Astrocyte (in vitro differentiated cells and primary cell): ENCODE data around the gene GSG1L. TPM values are rescaled to one million over a fixed set of nuclear protein-coding genes. Genes with fewer than 3 reads are reported as not detected.

Source experiments
- DNase-seq: peaks from one replicate; pipeline ENCODE4 v3.0.0-alpha.2; 2010; ENCODE audit warnings: low read depth
- FAIRE-seq: peaks from 2 replicates; lab custom pipeline; 2011; peaks lifted over from hg19 to GRCh38; lab: Jason Lieb, UNC
- H2AFZ ChIP-seq: 2 replicates; pipeline ENCODE4 v1.6.0; 2012; ENCODE audit warnings: low read depth, low read length, inconsistent platforms
- H3K27ac ChIP-seq: 2 replicates; pipeline ENCODE4 v1.5.1; 2011; ENCODE audit warnings: low read depth, low read length, inconsistent platforms
- H3K27me3 ChIP-seq: 2 replicates; pipeline ENCODE4 v1.6.0; 2011; ENCODE audit warnings: low read length, inconsistent platforms; ENCODE audit not compliant: insufficient read depth
- H3K36me3 ChIP-seq: 2 replicates; pipeline ENCODE4 v1.5.1; 2011; ENCODE audit warnings: low read length, inconsistent platforms; ENCODE audit not compliant: insufficient read depth
- H3K4me1 ChIP-seq: 2 replicates; pipeline ENCODE4 v1.5.1; 2011; ENCODE audit warnings: low read length, inconsistent platforms; ENCODE audit not compliant: insufficient read depth
- H3K4me2 ChIP-seq: 2 replicates; pipeline ENCODE4 v1.6.0; 2012; ENCODE audit warnings: low read length, inconsistent platforms
- H3K4me3 ChIP-seq: 2 replicates; pipeline ENCODE4 v1.5.1; 2011; ENCODE audit warnings: low read depth, mild to moderate bottlenecking, low read length, inconsistent platforms; ENCODE audit not compliant: insufficient read depth
- H3K79me2 ChIP-seq: 2 replicates; pipeline ENCODE4 v1.6.0; 2012; ENCODE audit warnings: mild to moderate bottlenecking, low read length, inconsistent platforms; ENCODE audit not compliant: insufficient read depth
- H3K9ac ChIP-seq: 2 replicates; pipeline ENCODE4 v1.6.0; 2012; ENCODE audit warnings: mild to moderate bottlenecking, low read length, inconsistent platforms
- H3K9me3 ChIP-seq: 2 replicates; pipeline ENCODE4 v1.5.1; 2012; ENCODE audit warnings: low read depth, mild to moderate bottlenecking, low read length, inconsistent platforms; ENCODE audit not compliant: insufficient read depth
- H4K20me1 ChIP-seq: 2 replicates; pipeline ENCODE4 v1.6.0; 2012; ENCODE audit warnings: low read length, inconsistent platforms; ENCODE audit not compliant: insufficient read depth
- H3K27ac Mint-ChIP-seq: one replicate; pipeline ENCODE4 v1.8.0; 2021; ENCODE audit warnings: mild to moderate bottlenecking, mixed read lengths; ENCODE audit not compliant: unreplicated experiment
- H3K27me3 Mint-ChIP-seq: one replicate; pipeline ENCODE4 v1.8.0; 2021; ENCODE audit warnings: low read depth, mixed read lengths; ENCODE audit not compliant: unreplicated experiment
- H3K36me3 Mint-ChIP-seq: one replicate; pipeline ENCODE4 v1.8.0; 2021; ENCODE audit warnings: low read depth, mixed read lengths; ENCODE audit not compliant: unreplicated experiment
- H3K4me1 Mint-ChIP-seq: one replicate; pipeline ENCODE4 v1.8.0; 2021; ENCODE audit warnings: low read depth, mixed read lengths; ENCODE audit not compliant: unreplicated experiment
- H3K4me3 Mint-ChIP-seq: one replicate; pipeline ENCODE4 v1.8.0; 2021; ENCODE audit warnings: mild to moderate bottlenecking, moderate library complexity, mixed read lengths; ENCODE audit not compliant: unreplicated experiment
- H3K9me3 Mint-ChIP-seq: one replicate; pipeline ENCODE4 v1.8.0; 2021; ENCODE audit warnings: mild to moderate bottlenecking, mixed read lengths; ENCODE audit not compliant: unreplicated experiment
- CTCF ChIP-seq: IDR thresholded peaks from 2 replicates; pipeline ENCODE4 v1.5.1; 2011; ENCODE audit warnings: low read depth, mild to moderate bottlenecking, inconsistent platforms, low read length, moderate library complexity; ENCODE audit not compliant: insufficient read depth
- EZH2 ChIP-seq: IDR thresholded peaks from 2 replicates; pipeline ENCODE4 v1.6.1; 2012; ENCODE audit warnings: mild to moderate bottlenecking, low read length, inconsistent platforms; ENCODE audit not compliant: insufficient read depth
- total RNA-seq: library from RNA; stranded (reverse); gene quantifications from 2 replicates; pipeline ENCODE4 v1.2.1, GENCODE V29; 2021

The GSG1L gene
- total RNA-seq, 1 donor from 2014 or later = not detected

- no peak overlapping the region for H3K9ac ChIP-seq
- H3K9me3 ChIP-seq = no peaks in the 10 kb centered on the region
- DNase-seq (no peak), FAIRE-seq (no peak)
- TF ChIP-seq EZH2 (no peak), CTCF (no peak)
- no peaks in the 10 kb centered on the region for H3K79me2 ChIP-seq
- no peaks in the 10 kb centered on the region for H4K20me1 ChIP-seq
- Mint-ChIP-seq H3K4me3 (no peak overlapping the region), H3K27me3 (peaks cover 34% of the 10 kb centered on the region), H3K4me1 (peaks cover 3% of the 10 kb centered on the region), H3K9me3 (no peaks in the 10 kb centered on the region), H3K36me3 (no peaks in the 10 kb centered on the region), H3K27ac (no peak overlapping the region)
- H3K27me3 ChIP-seq = no peaks in the 10 kb centered on the region
- no peaks in the 10 kb centered on the region for H3K4me1 ChIP-seq
- H3K4me3 ChIP-seq = no peak overlapping the region
- H2AFZ ChIP-seq = no peak overlapping the region
- no peak overlapping the region for H3K27ac ChIP-seq
- H3K4me2 ChIP-seq = no peak overlapping the region
- no peaks in the 10 kb centered on the region for H3K36me3 ChIP-seq
Measured at GRCh38 chr16:27790546-27791403, 272.7 kb downstream of the GSG1L start.

DNA sequence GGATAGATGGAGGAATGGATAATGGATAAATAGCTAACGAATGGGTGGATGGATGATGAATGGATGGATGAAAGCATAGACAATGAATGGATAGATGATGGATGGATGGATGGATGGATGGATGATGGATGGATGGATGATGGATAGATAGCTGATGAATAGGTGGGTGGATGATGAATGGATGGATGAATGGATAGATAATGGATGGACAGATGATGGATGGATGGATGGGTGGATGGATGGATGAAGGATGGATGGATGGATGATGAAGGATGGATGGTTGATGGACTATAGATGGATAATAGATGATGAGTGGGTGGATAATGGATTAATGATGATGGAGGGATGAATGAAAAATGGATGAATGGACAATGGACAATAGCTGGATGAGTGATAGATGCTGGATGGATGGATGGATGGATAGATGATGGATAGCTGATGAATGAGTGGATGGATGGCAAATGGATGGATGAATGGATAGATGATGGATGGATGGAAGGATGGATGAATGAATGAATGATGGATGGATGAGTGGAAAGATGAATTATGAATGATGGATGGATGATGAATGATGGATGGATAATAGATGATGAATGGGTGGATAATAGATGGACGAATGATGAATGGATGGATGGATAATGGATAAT, 273.8 kb downstream of the GSG1L start:
- peaks cover 26% of the 10 kb centered on the region for H3K27me3 Mint-ChIP-seq
- H3K4me3 ChIP-seq = no peak overlapping the region
- H3K36me3 ChIP-seq = no peaks in the 10 kb centered on the region
- no peak for FAIRE-seq
- no peaks in the 10 kb centered on the region for H3K9me3 ChIP-seq
- H3K4me1 Mint-ChIP-seq = peaks cover 3% of the 10 kb centered on the region
- H3K9me3 Mint-ChIP-seq = no peaks in the 10 kb centered on the region
- H3K9ac ChIP-seq = no peak overlapping the region
- no peak for DNase-seq
- H3K27ac ChIP-seq = no peak overlapping the region
- H2AFZ ChIP-seq = no peak overlapping the region
- H3K27me3 ChIP-seq = no peaks in the 10 kb centered on the region
- H3K4me1 ChIP-seq = no peaks in the 10 kb centered on the region
- H3K79me2 ChIP-seq = no peaks in the 10 kb centered on the region
- no peaks in the 10 kb centered on the region for H3K36me3 Mint-ChIP-seq
- no peaks in the 10 kb centered on the region for H4K20me1 ChIP-seq
- no peak overlapping the region for H3K4me2 ChIP-seq
- TF ChIP-seq EZH2 = no peak
- H3K4me3 Mint-ChIP-seq = no peak overlapping the region
- no peak overlapping the region for H3K27ac Mint-ChIP-seq

DNA sequence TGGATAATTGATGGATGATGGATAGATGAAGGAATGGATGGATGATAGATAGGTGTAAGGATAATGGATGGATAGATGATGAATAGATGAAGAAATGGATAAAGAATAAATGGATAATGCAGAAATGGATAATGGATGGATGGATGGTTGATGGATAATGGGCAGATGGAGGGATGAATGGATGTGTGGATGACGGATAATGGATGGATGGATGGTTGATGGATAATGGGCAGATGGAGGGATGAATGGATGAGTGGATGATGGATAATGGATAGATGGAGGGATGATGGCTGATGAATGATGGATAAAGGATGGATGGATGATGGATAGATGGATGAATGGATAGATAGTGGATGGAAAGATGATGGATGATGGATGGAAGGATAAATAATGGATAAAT, 274.4 kb downstream of the GSG1L start:
- H3K4me1 Mint-ChIP-seq = peaks cover 3% of the 10 kb centered on the region
- FAIRE-seq = no peak
- Histone ChIP-seq H3K4me3 (no peak overlapping the region), H3K9ac (no peak overlapping the region), H3K9me3 (no peaks in the 10 kb centered on the region), H3K79me2 (no peaks in the 10 kb centered on the region), H3K36me3 (no peaks in the 10 kb centered on the region), H2AFZ (no peak overlapping the region), H3K27ac (no peak overlapping the region), H3K27me3 (no peaks in the 10 kb centered on the region), H4K20me1 (no peaks in the 10 kb centered on the region), H3K4me1 (no peaks in the 10 kb centered on the region), H3K4me2 (no peak overlapping the region)
- no peak overlapping the region for H3K27ac Mint-ChIP-seq
- no peak for DNase-seq
- H3K27me3 Mint-ChIP-seq = peaks cover 22% of the 10 kb centered on the region
- TF ChIP-seq CTCF = no peak
- no peak for TF ChIP-seq EZH2
- no peaks in the 10 kb centered on the region for H3K9me3 Mint-ChIP-seq
- H3K36me3 Mint-ChIP-seq = no peaks in the 10 kb centered on the region
- H3K4me3 Mint-ChIP-seq = no peak overlapping the region
